Karpas-422 (cell line): ENCODE measurements around the gene RPL10. TPM values are rescaled to one million over a fixed set of nuclear protein-coding genes. Genes with fewer than 3 reads are reported as not detected.

ENCODE experiments used
- DNase-seq: peaks from one replicate; pipeline ENCODE4 v3.0.0-alpha.2; 2015
- H2AFZ ChIP-seq: fragments of 200-600 bp; sonication (generic); 2 replicates; pipeline ENCODE4 v1.6.1; 2014; ENCODE audit warnings: antibody characterized with exemption, low read length, mixed read lengths
- H3K27ac ChIP-seq: fragments of 200-600 bp; sonication (generic); 2 replicates; pipeline ENCODE4 v1.5.1; 2014; ENCODE audit warnings: mild to moderate bottlenecking, low read length, moderate library complexity
- H3K27me3 ChIP-seq: fragments of 200-600 bp; sonication (generic); 2 replicates; pipeline ENCODE4 v1.6.1; 2014; ENCODE audit warnings: low read length, mixed read lengths
- H3K36me3 ChIP-seq: fragments of 200-600 bp; sonication (generic); 2 replicates; pipeline ENCODE4 v1.6.1; 2014; ENCODE audit warnings: low read length, mixed read lengths; ENCODE audit not compliant: insufficient read depth
- H3K4me1 ChIP-seq: fragments of 200-600 bp; sonication (generic); 2 replicates; pipeline ENCODE4 v1.6.1; 2014; ENCODE audit warnings: mild to moderate bottlenecking, low read length, mixed read lengths
- H3K4me2 ChIP-seq: fragments of 200-600 bp; sonication (generic); 2 replicates; pipeline ENCODE4 v1.6.1; 2014; ENCODE audit warnings: low read length, low read depth, mild to moderate bottlenecking; ENCODE audit not compliant: poor library complexity, severe bottlenecking
- H3K4me3 ChIP-seq: fragments of 200-600 bp; sonication (generic); 2 replicates; pipeline ENCODE4 v1.5.1; 2014; ENCODE audit warnings: mild to moderate bottlenecking, antibody characterized with exemption, low read length, mixed read lengths
- H3K79me2 ChIP-seq: fragments of 200-600 bp; sonication (generic); 2 replicates; pipeline ENCODE4 v1.6.1; 2014; ENCODE audit warnings: mild to moderate bottlenecking, low read length, mixed read lengths
- H3K9ac ChIP-seq: fragments of 200-600 bp; sonication (generic); 2 replicates; pipeline ENCODE4 v1.6.0; 2014; ENCODE audit warnings: low read length
- H3K9me2 ChIP-seq: fragments of 200-600 bp; sonication (generic), shearing (Covaris generic); replicated peaks from 2 replicates; pipeline ENCODE4 v1.6.0; 2014; ENCODE audit warnings: mild to moderate bottlenecking, low read length, moderate library complexity; ENCODE audit not compliant: insufficient read depth
- H3K9me3 ChIP-seq: fragments of 300-700, 200-600 bp; sonication (generic); 2 replicates; pipeline ENCODE4 v1.6.1; 2014; ENCODE audit warnings: low read length, mixed read lengths
- H4K20me1 ChIP-seq: fragments of 200-600 bp; sonication (generic); 2 replicates; pipeline ENCODE4 v1.6.1; 2014; ENCODE audit warnings: mild to moderate bottlenecking, antibody characterized with exemption, low read length, low read depth; ENCODE audit not compliant: insufficient read depth
- total RNA-seq: library from RNA; depleted of rRNA; stranded (reverse); fragments of >200 nt; shearing (Covaris generic); gene quantifications from 2 replicates; pipeline ENCODE4 v1.2.3, GENCODE V29; 2014; ENCODE audit warnings: low replicate concordance

RPL10 gene
- total RNA-seq, 1 experiment from 2014 or later = 4,432 TPM

DNA sequence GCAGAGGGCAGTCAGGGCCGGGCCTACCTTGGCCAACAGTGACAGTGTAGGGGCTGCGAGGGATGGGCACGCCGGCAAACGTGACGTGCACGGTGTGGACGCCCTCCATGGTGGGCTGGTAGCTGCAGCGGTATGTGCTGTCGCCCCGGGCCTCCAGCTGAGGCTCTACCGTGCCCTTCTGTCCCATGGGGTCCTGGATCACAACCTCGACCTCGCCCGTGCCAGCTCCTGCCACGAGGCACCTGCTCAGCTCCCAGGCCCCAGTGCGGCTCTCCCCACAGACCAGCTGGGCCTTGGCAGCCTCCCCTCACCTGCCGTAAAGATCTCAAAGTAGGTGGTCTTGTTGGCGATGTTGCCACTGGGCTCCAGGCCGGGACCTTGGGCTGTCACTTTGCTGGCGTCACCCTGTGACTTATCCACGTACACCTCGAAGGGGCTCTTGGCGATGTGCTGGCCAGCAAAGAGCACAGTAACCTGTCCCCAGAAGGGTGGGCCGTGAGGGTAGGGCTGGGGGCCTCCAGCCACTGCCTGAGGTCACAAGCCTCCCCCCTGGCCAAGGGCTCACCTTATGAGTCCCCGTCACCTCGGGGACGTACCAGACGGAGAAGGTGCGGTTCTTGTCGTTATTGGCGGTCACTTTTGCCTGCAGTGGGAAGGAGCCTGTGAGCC lies 32.0 kb upstream of the RPL10 start:
- Histone ChIP-seq H3K27me3 (no peaks in the 10 kb centered on the region), H3K4me2 (no peak overlapping the region), H3K9me3 (no peaks in the 10 kb centered on the region), H3K79me2 (peaks cover 18% of the 10 kb centered on the region), H4K20me1 (no peaks in the 10 kb centered on the region), H3K9ac (no peak overlapping the region), H3K4me1 (peaks cover 15% of the 10 kb centered on the region), H3K36me3 (no peaks in the 10 kb centered on the region), H3K4me3 (no peak overlapping the region), H3K27ac (no peak overlapping the region), H2AFZ (no peak overlapping the region), H3K9me2 (no peaks in the 10 kb centered on the region)
- DNase-seq = no peak

DNA sequence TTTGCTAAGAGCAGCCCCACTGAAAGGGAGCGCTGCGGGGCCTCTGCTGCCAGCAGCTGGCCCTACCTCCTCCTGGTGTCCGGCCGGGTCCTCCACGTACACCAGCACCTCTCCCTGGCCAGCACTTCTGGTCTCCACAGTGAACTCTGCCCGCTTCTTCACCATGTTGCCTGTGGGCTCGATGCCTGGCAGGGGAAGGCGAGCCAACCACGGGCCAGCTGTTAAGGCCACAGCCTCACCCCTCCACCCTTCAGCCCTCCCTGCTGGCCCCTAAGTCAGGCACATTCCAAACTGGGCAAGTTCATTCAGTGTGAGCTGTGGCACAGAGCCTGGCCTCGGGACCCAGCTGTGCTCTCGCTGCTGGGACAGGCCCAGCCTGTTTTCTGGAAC lies 31.5 kb upstream of the RPL10 start:
- Histone ChIP-seq H3K79me2 (peaks cover 18% of the 10 kb centered on the region), H3K9me3 (no peaks in the 10 kb centered on the region), H3K9me2 (no peaks in the 10 kb centered on the region), H3K4me3 (no peak overlapping the region), H3K4me1 (peaks cover 16% of the 10 kb centered on the region), H3K36me3 (no peaks in the 10 kb centered on the region), H3K27me3 (no peaks in the 10 kb centered on the region), H3K27ac (no peak overlapping the region), H2AFZ (no peak overlapping the region), H3K9ac (no peak overlapping the region), H3K4me2 (no peak overlapping the region), H4K20me1 (no peaks in the 10 kb centered on the region)
- DNase-seq = no peak

DNA sequence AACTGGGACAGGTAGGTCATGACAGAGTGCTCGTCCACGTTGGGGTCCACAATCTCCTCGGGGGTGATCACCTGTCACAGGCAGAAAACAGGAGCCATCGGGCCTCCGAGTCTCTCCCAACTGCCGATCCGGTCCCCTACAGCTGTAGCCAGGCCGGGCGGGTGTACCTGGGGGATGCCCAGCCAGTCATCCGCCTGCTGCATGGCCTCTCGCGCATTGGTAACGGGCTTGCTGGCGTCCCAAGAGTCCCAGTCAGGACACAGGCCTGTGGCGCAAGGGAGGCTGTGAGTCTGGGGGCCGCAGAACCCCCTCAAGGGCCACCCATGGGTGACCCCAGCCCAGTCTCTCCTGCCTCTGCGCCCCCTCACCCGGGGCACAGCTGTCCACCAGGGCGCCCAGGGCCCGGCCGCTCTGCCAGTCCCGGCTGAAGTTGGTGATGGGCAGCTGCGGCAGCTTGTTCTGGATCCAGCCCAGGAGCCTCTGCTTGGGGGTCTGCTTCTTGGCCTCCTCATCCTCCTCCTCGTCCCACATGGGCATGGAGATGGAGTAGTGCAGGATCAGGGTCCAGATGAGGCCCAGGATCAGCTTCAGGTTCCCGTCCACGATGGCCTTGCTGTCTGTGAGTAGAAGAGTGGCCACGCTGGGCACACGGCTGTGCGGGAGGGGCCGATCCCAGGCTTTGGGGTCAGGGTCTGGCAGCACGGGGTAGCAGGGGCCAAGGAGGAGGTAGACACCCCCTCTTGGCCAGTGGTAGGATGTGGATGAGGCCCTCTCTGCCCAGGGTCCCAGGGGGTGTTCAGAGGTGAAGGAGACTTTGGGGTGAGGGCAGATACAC lies 30.5 kb upstream of the RPL10 start:
- Histone ChIP-seq H3K9me3 (no peaks in the 10 kb centered on the region), H4K20me1 (no peaks in the 10 kb centered on the region), H3K36me3 (no peaks in the 10 kb centered on the region), H3K79me2 (peaks cover 18% of the 10 kb centered on the region), H2AFZ (no peak overlapping the region), H3K9ac (no peak overlapping the region), H3K27me3 (no peaks in the 10 kb centered on the region), H3K27ac (no peak overlapping the region), H3K4me2 (no peak overlapping the region), H3K9me2 (no peaks in the 10 kb centered on the region), H3K4me1 (peaks cover 21% of the 10 kb centered on the region), H3K4me3 (no peak overlapping the region)
- DNase-seq = no peak

DNA sequence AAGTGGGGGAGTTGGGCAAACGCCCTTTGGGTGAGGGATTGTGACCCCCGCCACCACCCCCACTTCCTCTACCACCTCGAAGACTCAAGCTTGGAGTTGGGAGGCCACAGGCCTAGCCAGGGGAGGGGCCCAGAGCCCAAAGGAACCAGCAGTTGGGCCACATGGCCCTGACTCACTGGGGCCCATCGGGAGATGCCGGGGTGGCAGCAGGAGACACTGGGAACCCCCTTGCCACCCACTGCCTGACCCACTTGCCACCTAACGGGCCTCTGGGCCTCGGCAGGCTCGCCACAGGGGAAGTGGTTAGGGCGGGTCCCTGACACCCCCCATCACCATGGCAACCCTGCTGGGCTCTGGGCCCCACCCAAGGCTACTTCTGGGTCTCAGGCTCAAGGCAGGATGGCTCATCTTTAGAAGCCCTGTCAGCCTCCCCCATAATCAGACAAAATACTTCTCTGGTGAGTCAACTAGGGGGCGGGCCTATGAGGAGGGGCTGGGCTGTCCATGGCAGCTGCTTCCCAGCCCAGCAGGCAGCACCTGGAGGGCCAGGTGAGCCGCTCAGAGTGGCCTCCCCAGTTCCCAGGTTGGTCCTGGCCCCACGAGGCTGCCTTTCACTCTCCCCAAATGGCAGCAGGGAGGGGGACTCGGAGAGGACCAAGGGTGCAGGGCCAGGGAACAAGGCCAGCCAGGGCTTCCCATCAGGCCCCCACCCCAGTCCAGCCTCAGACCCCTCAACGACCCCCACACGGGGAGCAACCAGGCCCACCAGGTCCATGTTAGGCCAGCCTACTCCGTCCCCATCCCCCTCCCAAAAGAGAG lies 29.3 kb upstream of the RPL10 start:
- peak overlapping the region; percentile 79 for H3K9ac ChIP-seq
- H3K4me3 ChIP-seq = peak overlapping the region; percentile 75; the same call in 1 of the 2 replicates
- H3K4me1 ChIP-seq = peaks cover 26% of the 10 kb centered on the region
- peaks cover 18% of the 10 kb centered on the region for H3K79me2 ChIP-seq
- H3K9me3 ChIP-seq = no peaks in the 10 kb centered on the region
- H3K36me3 ChIP-seq = no peaks in the 10 kb centered on the region
- H3K27me3 ChIP-seq = no peaks in the 10 kb centered on the region
- no peak overlapping the region for H3K27ac ChIP-seq
- no peaks in the 10 kb centered on the region for H3K9me2 ChIP-seq
- peak overlapping the region; percentile 88 for H3K4me2 ChIP-seq
- peak; percentile 63 for DNase-seq
- no peaks in the 10 kb centered on the region for H4K20me1 ChIP-seq
- H2AFZ ChIP-seq = no peak overlapping the region

DNA sequence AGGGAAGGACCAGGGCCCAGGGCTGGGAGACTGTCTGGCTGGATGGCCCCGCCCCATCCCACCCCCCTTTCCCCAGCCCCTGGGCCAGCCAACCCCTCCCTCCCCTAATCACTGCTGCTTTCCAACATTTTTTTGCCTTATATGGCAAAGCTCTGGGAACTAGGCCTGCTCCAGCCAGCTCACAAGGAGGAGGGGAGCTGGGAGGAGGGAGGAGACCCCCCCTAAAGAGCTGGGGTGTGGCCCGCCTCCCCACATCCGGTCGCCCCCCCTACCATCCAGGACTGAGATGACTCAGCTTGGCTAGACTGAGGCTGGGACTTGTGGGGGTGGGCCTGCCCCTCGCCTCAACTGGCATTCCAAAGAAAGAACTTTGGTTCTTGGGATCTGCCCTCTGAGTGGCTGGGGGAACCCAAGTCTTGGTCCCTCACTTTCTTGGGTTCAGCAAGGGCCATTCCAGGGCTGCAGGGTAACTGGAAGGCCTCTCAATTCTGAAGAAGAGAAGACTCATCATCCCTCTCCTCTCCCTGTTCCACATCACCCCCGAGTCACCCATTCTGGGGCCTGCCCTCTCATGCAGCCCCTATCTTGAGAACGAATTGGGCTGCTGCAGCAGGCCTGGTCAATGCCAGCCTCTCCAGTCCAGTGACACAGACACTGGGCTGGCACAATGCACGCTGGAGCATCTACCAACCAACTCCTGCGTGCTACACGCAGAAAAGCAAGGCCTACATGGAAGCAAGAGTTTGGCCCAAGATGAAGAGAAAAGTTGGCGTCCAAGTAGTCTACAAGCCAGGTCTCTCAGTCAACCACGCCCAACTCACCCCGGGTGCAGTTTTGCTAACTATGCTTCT lies 28.5 kb upstream of the RPL10 start:
- Histone ChIP-seq H3K4me2 (peak overlapping the region; percentile 88), H3K36me3 (no peaks in the 10 kb centered on the region), H4K20me1 (no peaks in the 10 kb centered on the region), H3K4me1 (peaks cover 30% of the 10 kb centered on the region), H3K9me3 (no peaks in the 10 kb centered on the region), H2AFZ (no peak overlapping the region), H3K27me3 (no peaks in the 10 kb centered on the region), H3K9me2 (no peaks in the 10 kb centered on the region), H3K79me2 (peaks cover 18% of the 10 kb centered on the region), H3K9ac (peak overlapping the region; percentile 79), H3K4me3 (peak overlapping the region; percentile 75), H3K27ac (peak overlapping the region; percentile 62)
- peak; percentile 47 for DNase-seq

DNA sequence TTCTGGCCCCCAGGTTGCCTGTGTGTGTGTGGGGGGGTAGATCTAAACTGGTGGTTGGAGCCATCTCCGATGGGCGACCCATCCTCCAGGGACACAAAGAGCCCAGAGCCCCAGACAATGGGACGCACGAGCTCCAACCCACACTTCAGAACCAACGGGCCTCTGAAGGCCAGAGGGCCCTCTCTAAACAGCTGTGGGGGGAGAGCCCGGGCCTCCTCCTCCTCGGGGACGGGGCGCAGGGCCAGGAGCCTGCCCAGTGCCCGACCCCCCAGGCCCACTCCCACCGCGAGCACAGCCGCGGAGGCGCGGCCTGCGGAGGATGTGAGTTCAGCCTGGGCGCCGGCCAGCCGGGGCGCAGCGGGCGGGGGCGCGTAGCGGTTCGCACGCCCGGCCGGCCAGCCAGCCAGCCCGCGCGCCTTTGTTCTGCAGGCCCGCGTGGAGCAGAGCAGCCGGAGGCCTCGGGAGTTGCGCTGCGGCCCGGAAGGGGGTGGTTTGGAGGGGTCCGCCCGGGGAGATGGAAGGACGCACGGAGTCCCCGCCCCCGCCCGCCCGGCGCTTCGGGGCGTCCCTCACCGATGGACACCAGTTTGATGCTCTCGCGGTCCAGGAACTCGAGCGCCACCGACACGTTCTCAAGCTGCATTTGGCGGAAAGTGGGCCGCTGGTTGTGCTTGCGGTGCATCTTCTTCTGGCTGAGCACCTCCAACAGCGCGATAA lies 27.7 kb upstream of the RPL10 start:
- Histone ChIP-seq H3K4me2 (peak overlapping the region; percentile 88), H3K27ac (peak overlapping the region; percentile 62), H3K9me2 (no peaks in the 10 kb centered on the region), H3K79me2 (peaks cover 18% of the 10 kb centered on the region), H3K9ac (peak overlapping the region; percentile 79), H3K36me3 (no peaks in the 10 kb centered on the region), H2AFZ (no peak overlapping the region), H3K9me3 (no peaks in the 10 kb centered on the region), H4K20me1 (no peaks in the 10 kb centered on the region), H3K4me1 (peaks cover 30% of the 10 kb centered on the region), H3K27me3 (no peaks in the 10 kb centered on the region), H3K4me3 (peak overlapping the region; percentile 75)
- DNase-seq = peak; percentile 64

DNA sequence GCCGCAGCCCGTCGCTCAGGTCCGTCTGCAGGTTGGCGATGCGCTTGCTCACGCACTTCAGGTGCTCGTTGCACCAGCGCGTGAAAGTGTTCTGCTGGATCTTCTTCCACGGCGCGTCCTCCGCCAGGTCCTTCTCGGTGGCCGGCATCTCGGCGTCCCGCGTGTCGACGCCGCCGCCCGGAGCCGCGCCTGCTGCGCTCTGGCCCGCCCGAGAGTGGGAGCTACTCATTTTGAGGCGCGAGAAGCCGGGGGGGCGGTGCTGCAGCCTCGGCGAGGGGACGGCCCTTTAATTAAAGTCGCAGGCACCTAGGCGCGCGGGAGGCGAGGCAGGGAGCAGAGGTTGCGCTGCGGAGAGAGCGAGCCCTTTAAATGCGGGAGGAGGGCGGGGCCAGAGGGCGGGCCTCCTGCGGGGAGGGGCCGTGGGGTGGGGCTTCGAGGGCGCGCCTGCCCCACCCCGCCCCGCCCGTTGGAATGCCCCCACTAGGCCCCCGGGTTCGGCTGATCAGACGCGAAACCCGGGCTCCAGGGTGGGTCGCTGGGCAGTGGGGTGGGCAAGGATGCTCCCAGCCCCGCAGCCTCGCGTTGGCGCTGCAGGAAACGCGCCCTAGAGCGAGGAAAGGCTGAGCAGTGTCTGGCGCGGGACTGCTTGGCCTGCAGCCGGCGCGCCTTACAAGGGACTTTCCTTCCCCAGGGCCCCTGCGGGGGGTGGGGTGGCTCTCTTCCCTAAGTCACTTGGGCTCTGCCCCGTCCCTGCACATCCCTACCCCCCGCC lies 27.0 kb upstream of the RPL10 start:
- Histone ChIP-seq H3K9ac (peak overlapping the region; percentile 79), H3K27me3 (no peaks in the 10 kb centered on the region), H3K4me3 (peak overlapping the region; percentile 75), H2AFZ (no peak overlapping the region), H4K20me1 (no peaks in the 10 kb centered on the region), H3K79me2 (peaks cover 18% of the 10 kb centered on the region), H3K9me2 (no peaks in the 10 kb centered on the region), H3K27ac (no peak overlapping the region), H3K4me1 (peaks cover 30% of the 10 kb centered on the region), H3K4me2 (peak overlapping the region; percentile 88), H3K9me3 (no peaks in the 10 kb centered on the region), H3K36me3 (no peaks in the 10 kb centered on the region)
- peak; percentile 96 for DNase-seq
